ENCODE data around the gene CST4. TPM values are rescaled to one million over a fixed set of nuclear protein-coding genes. Genes with fewer than 3 reads are reported as not detected.
"Not testable (repeated sequence)": the region's sequence is repeated elsewhere in the genome, so short reads cannot be mapped to it uniquely, and the experiment has no call there.

CST4 gene
- total RNA-seq, 1 donor from 2014 or later: not detected

- DNase-seq: peak; percentile 46
Measured at GRCh38 chr20:23659989-23660837, 28.6 kb downstream of the CST4 start.

- DNase-seq: not testable (repeated sequence)
Measured at GRCh38 chr20:23659610-23659988, 29.2 kb downstream of the CST4 start.

- no peak for DNase-seq
Measured at GRCh38 chr20:23658989-23659609, 29.7 kb downstream of the CST4 start.

GRCh38 chr20:23658336-23658735 is 30.5 kb downstream of the CST4 start:
- no peak for DNase-seq

GRCh38 chr20:23657202-23657601 is 31.6 kb downstream of the CST4 start:
- no peak for DNase-seq

GRCh38 chr20:23656372-23656771 is 32.5 kb downstream of the CST4 start:
- DNase-seq: no peak

GRCh38 chr20:23655491-23656211 is 33.2 kb downstream of the CST4 start:
- DNase-seq: peak; percentile 39

- DNase-seq: no peak
Measured at GRCh38 chr20:23654717-23655116, 34.1 kb downstream of the CST4 start.

- DNase-seq: peak; percentile 63
Measured at GRCh38 chr20:23654000-23654399, 34.8 kb downstream of the CST4 start.

- DNase-seq: no peak
Measured at GRCh38 chr20:23653400-23653938, 35.4 kb downstream of the CST4 start.

GRCh38 chr20:23652926-23653325 is 35.9 kb downstream of the CST4 start:
- no peak for DNase-seq

GRCh38 chr20:23652371-23652770 is 36.5 kb downstream of the CST4 start:
- no peak for DNase-seq

- no peak for DNase-seq
Measured at GRCh38 chr20:23651117-23651516, 37.7 kb downstream of the CST4 start.

- no peak for DNase-seq
Measured at GRCh38 chr20:23649830-23650417, 38.9 kb downstream of the CST4 start.

GRCh38 chr20:23649242-23649641 is 39.6 kb downstream of the CST4 start:
- no peak for DNase-seq

GRCh38 chr20:23647346-23647745 is 41.5 kb downstream of the CST4 start:
- no peak for DNase-seq

GRCh38 chr20:23646106-23646873 is 42.5 kb downstream of the CST4 start:
- DNase-seq: no peak

- DNase-seq: no peak
Measured at GRCh38 chr20:23645575-23645974, 43.3 kb downstream of the CST4 start.

- DNase-seq: no peak
Measured at GRCh38 chr20:23644164-23644563, 44.7 kb downstream of the CST4 start.

GRCh38 chr20:23643659-23644058 is 45.2 kb downstream of the CST4 start:
- DNase-seq: no peak

- DNase-seq: no peak
Measured at GRCh38 chr20:23641936-23642751, 46.7 kb downstream of the CST4 start.

All from tongue (tissue), 2 donors.